IMR-90 (cell line): ENCODE results near the gene PDS5A. TPM values are rescaled to one million over a fixed set of nuclear protein-coding genes. Genes with fewer than 3 reads are reported as not detected.

ENCODE experiments used
- ATAC-seq: fragments of 200-7000 bp; cut with Tn5 transposase; 2 replicates; pipeline ENCODE4 v1.9.1; 2020; ENCODE audit warnings: low read depth, mild to moderate bottlenecking, moderate library complexity
- BruUV-seq: library from RNA; stranded (reverse); fragments of 400-500 nt; replicated peaks from 2 replicates; lab custom pipeline; 2021; lab: Mats Ljungman, UMichigan
- CTCF ChIA-PET: fragments of 300-600 bp; formaldehyde crosslinking; extraction: SDS; loops from one replicate; lab custom pipeline; 2021; ENCODE audit warnings: antibody characterized with exemption; lab: Yijun Ruan, JAX
- POLR2A ChIA-PET: fragments of 300-600 bp; sonication (Branson Sonifier 250); formaldehyde crosslinking; loops from one replicate; lab custom pipeline; 2022; ENCODE audit warnings: antibody characterized with exemption; ENCODE audit not compliant: unreplicated experiment; lab: Charles Lee
- DNase-seq: peaks from one replicate; pipeline ENCODE4 v3.0.0; 2013
- H2AFZ ChIP-seq: replicated peaks from 2 replicates; pipeline ENCODE3; 2013; ENCODE audit warnings: low read length, mild to moderate bottlenecking; ENCODE audit not compliant: poor library complexity
- H2AK5ac ChIP-seq: 2 replicates; pipeline ENCODE4 v1.6.1; 2013; ENCODE audit warnings: low read depth, low read length, inconsistent platforms
- H2AK9ac ChIP-seq: replicated peaks from 2 replicates; pipeline ENCODE3; 2013; ENCODE audit warnings: mild to moderate bottlenecking, low read depth, low read length, moderate library complexity; ENCODE audit not compliant: poor library complexity
- H2BK120ac ChIP-seq: 2 replicates; pipeline ENCODE4 v1.6.1; 2013; ENCODE audit warnings: low read depth, low read length, inconsistent platforms
- H2BK15ac ChIP-seq: 3 replicates; pipeline ENCODE4 v1.6.1; 2013; ENCODE audit warnings: low read depth, low read length, inconsistent platforms
- H2BK20ac ChIP-seq: 2 replicates; pipeline ENCODE4 v1.6.1; 2013; ENCODE audit warnings: low read depth, mild to moderate bottlenecking, inconsistent platforms, low read length, moderate library complexity
- H2BK5ac ChIP-seq: 2 replicates; pipeline ENCODE4 v1.6.1; 2013; ENCODE audit warnings: mild to moderate bottlenecking, low read depth, low read length, inconsistent platforms; ENCODE audit not compliant: poor library complexity, severe bottlenecking
- H3K14ac ChIP-seq: replicated peaks from 2 replicates; pipeline ENCODE4 v1.6.1; 2013; ENCODE audit warnings: low read depth, low read length, inconsistent platforms
- H3K18ac ChIP-seq: 2 replicates; pipeline ENCODE4 v1.6.1; 2013; ENCODE audit warnings: low read depth, low read length, control low read depth
- H3K23ac ChIP-seq: 2 replicates; pipeline ENCODE4 v1.6.1; 2013; ENCODE audit warnings: low read depth, low read length, inconsistent platforms
- H3K27ac ChIP-seq: 2 replicates; pipeline ENCODE4 v1.5.1; 2013; ENCODE audit warnings: mild to moderate bottlenecking, control low read depth, low read length; ENCODE audit not compliant: insufficient read depth
- H3K27me3 ChIP-seq: 2 replicates; pipeline ENCODE4 v1.6.1; 2013; ENCODE audit warnings: low read length; ENCODE audit not compliant: control insufficient read depth, insufficient read depth
- H3K36me3 ChIP-seq: 2 replicates; pipeline ENCODE4 v1.6.1; 2013; ENCODE audit warnings: low read length, mixed read lengths; ENCODE audit not compliant: control insufficient read depth, insufficient read depth
- H3K4ac ChIP-seq: 2 replicates; pipeline ENCODE4 v1.6.1; 2013; ENCODE audit warnings: low read depth, low read length, inconsistent platforms
- H3K4me1 ChIP-seq: 2 replicates; pipeline ENCODE4 v1.6.1; 2013; ENCODE audit warnings: low read length, mixed read lengths; ENCODE audit not compliant: control insufficient read depth, insufficient read depth
- H3K4me2 ChIP-seq: 2 replicates; pipeline ENCODE4 v1.6.1; 2013; ENCODE audit warnings: low read depth, mild to moderate bottlenecking, control low read depth, low read length, moderate library complexity
- H3K4me3 ChIP-seq: 2 replicates; pipeline ENCODE4 v1.5.1; 2013; ENCODE audit warnings: low read depth, mild to moderate bottlenecking, control low read depth, low read length, moderate library complexity; ENCODE audit not compliant: insufficient read depth
- H3K56ac ChIP-seq: 2 replicates; pipeline ENCODE4 v1.6.1; 2013; ENCODE audit warnings: low read length, inconsistent platforms; ENCODE audit not compliant: insufficient read depth; ENCODE audit errors: extremely low read depth
- H3K79me1 ChIP-seq, 2 experiments: 2 replicates each; pipeline ENCODE4 v1.6.1; 2013; ENCODE audit warnings: low read length in 2 of 2, inconsistent platforms in 1 of 2, low read depth in 1 of 2
- H3K9ac ChIP-seq: 2 replicates; pipeline ENCODE4 v1.6.1; 2013; ENCODE audit warnings: low read depth, low read length, control low read depth
- H3K9me1 ChIP-seq: 2 replicates; pipeline ENCODE4 v1.6.1; 2013; ENCODE audit warnings: low read length, inconsistent platforms; ENCODE audit not compliant: insufficient read depth
- H3K9me3 ChIP-seq: 2 replicates; pipeline ENCODE4 v1.6.1; 2013; ENCODE audit warnings: low read length; ENCODE audit not compliant: control insufficient read depth, insufficient read depth
- H4K20me1 ChIP-seq: 2 replicates; pipeline ENCODE4 v1.6.1; 2013; ENCODE audit warnings: low read length, inconsistent platforms; ENCODE audit not compliant: insufficient read depth
- H4K5ac ChIP-seq: 2 replicates; pipeline ENCODE4 v1.6.1; 2013; ENCODE audit warnings: mild to moderate bottlenecking, low read depth, low read length, control low read depth
- H4K8ac ChIP-seq, 2 experiments: 2 replicates each; pipeline ENCODE4 v1.6.1; 2013; ENCODE audit warnings: low read depth in 2 of 2, low read length in 2 of 2, control low read depth in 1 of 2, inconsistent platforms in 1 of 2
- H4K91ac ChIP-seq: 2 replicates; pipeline ENCODE4 v1.6.1; 2013; ENCODE audit warnings: low read depth, low read length, inconsistent platforms; ENCODE audit not compliant: insufficient read depth
- FOS ChIP-seq: fragments of 150-350 bp; IDR thresholded peaks from 2 replicates; pipeline ENCODE4 v1.6.1; 2016; ENCODE audit warnings: low read depth, low read length
- MAFK ChIP-seq: IDR thresholded peaks from 2 replicates; pipeline ENCODE4 v1.6.1; 2012; ENCODE audit warnings: low read depth, low read length, improper control_type of control experiment
- WGBS, 2 experiments: methylation state at CpG; one replicate each; pipeline versions ENCODE4 v1.1.5 to v1.1.7; 2013; ENCODE audit warnings: missing lambda C conversion rate in 2 of 2; ENCODE audit not compliant: insufficient read length in 1 of 2; ENCODE audit errors: extremely low coverage in 2 of 2; 5-methylcytosine and 5-hydroxymethylcytosine counted together
- dilution Hi-C: fragments of 300-500 bp; cut with HindIII; formaldehyde crosslinking; loops from one replicate; pipeline ENCODE4 v1.14.3; 2018; ENCODE audit warnings: low sequenced_read_pairs; ENCODE audit not compliant: unreplicated experiment
- in situ Hi-C: fragments of 300-500 bp; cut with MboI; formaldehyde crosslinking; loops from 3 replicates; pipeline ENCODE4 v1.14.3; 2019; ENCODE audit warnings: low sequenced_read_pairs, inconsistent platforms, mixed read lengths
- intact Hi-C: fragments of 100-400 bp; cut with micrococcal nuclease; formaldehyde crosslinking; loops from 2 replicates; pipeline ENCODE4 v1.10.0; 2022
- polyA plus RNA-seq, 3 experiments: library from polyadenylated mRNA; depleted of rRNA; stranded (reverse); fragments of >200 nt; gene quantifications; 2 replicates each; pipeline ENCODE4 v1.2.3, GENCODE V29; 2012; ENCODE audit warnings: low replicate concordance in 1 of 3
- total RNA-seq: library from RNA; depleted of rRNA; stranded (reverse); fragments of >200 nt; gene quantifications from 2 replicates; pipeline ENCODE4 v1.2.3, GENCODE V29; 2012

The PDS5A gene
- total and polyA plus RNA-seq, 2 of the 4 experiments (the other 2 are of a cell fraction): 16.3 to 33.5 TPM

- H3K9me1 ChIP-seq: peaks cover 2% of the 10 kb centered on the region; the same call in 1 of the 2 replicates
- ATAC-seq: no peak
These were observed 95.9 kb downstream of the PDS5A start for GRCh38 chr4:39881789-39882188.

More at GRCh38 chr4:39881789-39882188, 95.9 kb downstream of the PDS5A start:
- DNase-seq: no peak
- Histone ChIP-seq H2AK5ac (no peak overlapping the region), H3K4me1 (no peaks in the 10 kb centered on the region), H3K4me3 (no peak overlapping the region), H2BK20ac (no peak overlapping the region), H3K27ac (no peak overlapping the region), H2BK120ac (no peak overlapping the region), H3K9me3 (no peaks in the 10 kb centered on the region), H3K18ac (no peak overlapping the region), H2AK9ac (no peak overlapping the region), H2AFZ (no peak overlapping the region), H3K79me1 (no peaks in the 10 kb centered on the region; a peak in 3 of 4 replicates), H3K27me3 (no peaks in the 10 kb centered on the region), H3K23ac (no peak overlapping the region), H4K91ac (no peak overlapping the region), H3K4ac (no peak overlapping the region), H2BK15ac (no peak overlapping the region), H3K56ac (no peak overlapping the region), H3K36me3 (peaks cover 23% of the 10 kb centered on the region), H3K4me2 (no peak overlapping the region), H4K5ac (no peak overlapping the region), H2BK5ac (no peak overlapping the region), H4K20me1 (no peaks in the 10 kb centered on the region), H3K9ac (no peak overlapping the region), H3K14ac (no peak overlapping the region), H4K8ac (no peak overlapping the region)
- ChIA-PET POLR2A (interaction anchor here (0.6 kb wide), 1 partner anchor 11 kb away, joined by 3 read pairs; no protein-coding TSS in a partner anchor), CTCF (no interaction called here)
- intact Hi-C loops (no loop called here), dilution Hi-C loops (no loop called here), in situ Hi-C loops (no loop called here)
- TF ChIP-seq MAFK (no peak), FOS (no peak)
- BruUV-seq: no TSS peak
- no CpG with 5 or more reads among the region's 2 CpGs for WGBS, 2 experiments
